CD4-positive, alpha-beta T cell treated with Interleukin-4 for 1 hour (primary cell): ENCODE measurements around the gene ACBD4.
A peak's percentile ranks its signal among the peaks of the same experiment; 100 is the strongest.
"Not testable (repeated sequence)": the region's sequence is repeated elsewhere in the genome, so short reads cannot be mapped to it uniquely, and the experiment has no call there.

Experiments
- DNase-seq, 2 donors: peaks; one replicate each; pipeline ENCODE4 v3.0.0-alpha.2; 2020 to 2022

ACBD4 gene

DNA sequence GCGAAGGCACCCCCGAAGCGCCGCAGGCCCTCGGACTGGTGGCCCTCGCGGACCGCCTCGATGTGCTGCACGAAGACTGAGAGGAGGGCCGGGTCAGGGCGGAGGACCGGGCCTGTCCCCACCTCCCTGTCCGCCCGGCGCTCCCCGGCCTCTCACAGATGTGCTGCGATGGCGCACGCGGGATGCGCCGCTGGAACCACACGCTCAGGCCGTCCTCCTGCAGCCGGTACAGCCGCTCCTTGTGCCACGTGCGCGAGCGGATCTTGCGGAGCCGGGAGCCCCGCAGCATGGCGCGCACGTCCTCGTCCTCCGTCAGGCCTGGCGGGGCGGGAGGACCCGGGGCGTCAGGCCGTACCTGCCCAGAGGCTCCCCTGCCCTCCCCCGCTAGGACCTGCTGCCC is 14.4 kb upstream of the ACBD4 start:
- no peak for DNase-seq

DNA sequence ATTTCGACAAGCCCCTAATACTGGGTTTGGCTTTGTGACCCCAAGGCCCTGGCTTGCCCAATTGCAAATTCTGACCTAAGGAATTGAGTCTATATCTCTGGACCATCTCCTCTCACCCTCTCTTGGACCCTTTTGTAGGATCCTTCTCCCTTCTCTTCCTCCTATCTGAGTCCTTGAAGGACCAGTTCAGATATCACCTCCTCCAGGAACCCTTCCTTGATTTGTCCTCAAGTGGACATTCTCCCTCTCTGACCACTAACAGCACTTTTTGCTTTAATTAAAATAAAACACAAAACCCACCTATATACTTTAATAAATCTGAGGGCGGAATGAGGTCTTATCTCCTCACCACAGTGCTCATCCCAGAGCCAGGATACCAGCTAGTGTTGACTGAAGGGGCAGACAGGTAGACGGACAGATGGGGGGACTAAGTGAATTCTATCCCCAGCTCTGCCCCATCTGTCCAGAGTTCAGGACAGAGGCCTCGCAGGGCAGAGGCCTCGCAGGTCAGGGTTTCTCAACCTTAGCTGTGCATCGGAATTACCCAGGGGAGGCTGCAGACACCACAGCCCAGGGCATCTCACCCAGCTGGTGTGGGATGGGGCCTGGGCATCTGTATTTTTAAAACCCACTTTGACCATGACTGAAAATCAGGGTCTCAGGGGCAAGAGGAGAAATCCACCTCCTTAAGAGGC is 12.3 kb upstream of the ACBD4 start:
- no peak for DNase-seq

GRCh38 chr17:45123930-45124796 is 11.3 kb upstream of the ACBD4 start:
- peak; percentile 13 to 69 for DNase-seq

- not testable (repeated sequence) for DNase-seq
Measured at GRCh38 chr17:45124797-45125122, 10.7 kb upstream of the ACBD4 start.

GRCh38 chr17:45125509-45125908 is 10.0 kb upstream of the ACBD4 start:
- no peak for DNase-seq

- no peak for DNase-seq
Measured at GRCh38 chr17:45127207-45127547, 8.3 kb upstream of the ACBD4 start.

DNA sequence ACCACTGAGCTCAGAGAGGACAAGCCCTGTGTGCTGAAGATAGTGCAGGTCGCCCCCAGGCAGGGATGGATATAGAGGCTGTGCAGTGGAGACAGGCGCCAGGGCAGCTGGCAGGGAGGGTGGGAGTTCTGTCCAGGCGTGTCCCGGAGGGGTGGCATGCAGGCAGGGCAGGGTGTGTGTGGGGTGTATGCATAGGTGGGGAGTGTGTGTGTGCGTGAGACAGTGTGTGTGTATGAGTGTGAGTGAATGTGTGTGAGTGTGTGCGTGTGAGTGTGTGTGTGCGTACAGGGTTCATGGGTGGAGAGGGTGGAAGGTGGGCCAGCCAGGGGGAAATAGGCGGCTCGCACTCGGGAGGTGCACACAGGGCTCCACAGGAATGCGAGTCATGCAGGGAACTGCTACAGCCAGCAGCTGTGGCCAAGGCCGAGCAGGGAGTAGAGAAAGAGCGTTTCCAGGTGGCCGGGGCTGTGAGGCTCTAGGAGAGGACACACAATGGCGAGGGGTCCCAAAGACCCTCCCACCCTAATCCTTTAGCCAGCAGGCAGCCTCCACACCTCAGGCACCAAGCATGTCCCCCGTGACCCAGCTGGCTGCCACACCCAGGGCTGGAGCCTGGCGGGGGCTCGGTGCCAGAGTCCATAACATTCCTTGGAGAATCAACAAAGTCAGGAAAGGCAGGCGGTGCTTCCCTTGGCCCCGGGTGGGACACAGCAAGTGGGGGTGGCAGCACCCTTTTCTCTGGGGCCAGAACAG is 7.8 kb upstream of the ACBD4 start:
- no peak for DNase-seq

DNA sequence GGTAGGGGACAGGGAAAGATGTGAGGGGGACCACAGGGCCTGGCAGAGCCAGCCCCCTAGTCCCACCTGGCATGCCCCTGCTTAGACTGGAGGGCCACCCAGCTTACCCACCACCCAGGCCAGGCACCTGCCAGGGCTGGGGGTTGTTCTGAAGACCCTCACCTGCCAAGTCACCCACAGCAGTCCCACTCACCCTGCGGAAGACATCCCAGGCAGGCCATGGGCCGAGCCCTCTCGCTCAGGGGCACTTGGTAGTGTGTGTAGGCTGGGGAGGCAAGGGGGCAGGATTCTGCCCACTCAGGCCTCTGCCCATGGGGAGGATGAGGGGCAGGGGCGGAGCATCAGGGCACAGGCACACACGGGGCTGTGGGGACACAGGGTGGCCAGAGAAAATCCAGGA is 7.2 kb upstream of the ACBD4 start:
- DNase-seq: no peak

DNA sequence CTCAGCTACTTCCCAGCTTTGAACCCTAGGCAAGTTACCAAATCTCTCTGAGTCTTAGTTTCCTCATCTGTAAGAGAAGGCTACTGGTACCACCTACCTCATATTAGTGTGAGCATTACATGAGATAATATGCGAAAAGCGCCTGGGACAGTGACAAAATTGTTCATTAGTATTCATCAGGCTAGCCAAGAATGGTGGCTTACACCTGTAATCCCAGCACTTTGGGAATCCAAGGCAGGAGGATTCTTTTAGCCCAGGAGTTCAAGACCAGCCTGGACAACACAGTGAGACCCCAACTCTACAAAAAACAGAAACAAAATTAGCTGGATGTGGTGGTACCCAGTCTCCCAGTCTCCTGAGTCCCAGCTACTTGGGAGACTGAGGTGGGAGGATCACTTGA is 6.5 kb upstream of the ACBD4 start:
- DNase-seq: no peak

- DNase-seq: no peak
Measured at GRCh38 chr17:45129426-45129939, 6.0 kb upstream of the ACBD4 start.

DNA sequence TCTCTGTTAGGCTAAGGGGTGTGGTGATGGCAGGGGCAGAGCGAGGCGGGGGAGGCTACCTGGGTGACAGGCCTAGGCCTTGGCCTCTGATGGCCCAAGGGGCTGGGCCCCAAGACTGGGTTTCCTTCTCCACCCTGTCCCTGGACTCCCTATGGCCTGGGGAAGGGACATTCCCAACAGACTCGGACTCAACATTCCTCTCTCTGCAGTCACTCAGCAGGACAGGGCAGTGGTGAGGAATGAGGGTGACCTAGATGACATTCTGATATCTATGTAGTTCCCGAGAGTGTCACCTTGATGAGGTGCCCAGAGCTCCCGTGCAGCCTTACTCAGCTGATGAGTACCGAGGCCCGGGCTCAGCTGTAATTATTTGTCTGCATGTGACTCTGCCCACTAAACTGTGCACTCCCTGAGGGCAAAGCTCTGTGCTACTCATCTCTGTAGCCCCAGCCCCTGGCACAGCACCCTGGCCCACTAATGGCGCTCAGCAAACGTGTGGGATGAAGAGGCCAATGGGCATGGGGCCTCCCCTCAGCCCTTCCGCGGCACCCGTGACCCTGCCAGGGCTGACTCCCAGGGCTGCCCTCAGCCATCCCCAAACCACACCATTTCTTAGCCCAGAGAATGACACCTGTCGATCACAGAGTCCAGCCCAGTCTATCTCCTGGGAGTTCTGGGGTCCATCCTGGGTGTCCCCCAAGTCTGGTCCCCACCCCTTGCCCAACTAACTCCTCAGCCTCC is 5.4 kb upstream of the ACBD4 start:
- no peak for DNase-seq

DNA sequence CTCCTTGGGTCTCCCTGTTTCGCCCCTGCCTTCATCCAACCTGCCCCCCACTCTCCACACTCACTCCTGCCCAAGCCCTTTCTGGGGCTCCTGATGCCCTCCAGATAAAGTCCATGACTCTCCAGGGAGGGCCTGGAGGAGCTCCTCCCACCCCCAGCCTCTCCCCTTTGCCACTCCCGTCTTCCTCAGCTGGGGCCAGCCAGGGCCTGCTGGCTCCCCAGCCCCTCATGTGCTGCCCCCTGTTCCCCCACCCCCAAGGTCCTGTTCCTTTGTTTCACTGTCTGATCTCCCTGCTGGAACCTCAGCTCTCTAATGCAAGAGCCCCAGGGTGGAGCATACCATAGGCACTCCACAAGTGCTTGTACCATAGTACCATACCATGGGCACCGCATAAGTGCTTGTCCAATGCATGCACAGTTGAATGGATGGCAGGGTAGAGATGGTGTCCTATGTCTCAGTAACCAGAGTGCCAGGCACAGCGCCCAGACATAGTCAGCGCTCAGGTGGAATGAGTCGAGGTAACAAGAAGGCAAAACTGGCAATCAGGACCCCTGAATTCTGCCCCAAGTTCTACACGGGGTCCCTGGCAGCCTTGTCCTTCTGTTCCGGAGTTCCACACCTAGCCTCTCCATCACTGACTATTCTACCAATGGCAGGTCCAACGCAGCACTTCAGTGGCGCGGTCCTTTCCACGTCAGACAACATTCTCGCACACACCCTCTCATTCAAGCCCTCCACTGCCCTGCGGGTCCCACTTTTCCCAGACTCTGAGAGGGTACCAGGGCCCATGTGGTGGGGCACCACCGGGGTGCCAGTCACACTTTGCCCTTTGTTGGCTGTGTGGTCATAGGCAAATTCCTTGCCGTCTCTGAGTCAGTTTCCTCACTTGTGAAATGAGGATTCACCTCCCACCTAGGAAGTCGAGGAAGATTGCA is 4.5 kb upstream of the ACBD4 start:
- DNase-seq: no peak

DNA sequence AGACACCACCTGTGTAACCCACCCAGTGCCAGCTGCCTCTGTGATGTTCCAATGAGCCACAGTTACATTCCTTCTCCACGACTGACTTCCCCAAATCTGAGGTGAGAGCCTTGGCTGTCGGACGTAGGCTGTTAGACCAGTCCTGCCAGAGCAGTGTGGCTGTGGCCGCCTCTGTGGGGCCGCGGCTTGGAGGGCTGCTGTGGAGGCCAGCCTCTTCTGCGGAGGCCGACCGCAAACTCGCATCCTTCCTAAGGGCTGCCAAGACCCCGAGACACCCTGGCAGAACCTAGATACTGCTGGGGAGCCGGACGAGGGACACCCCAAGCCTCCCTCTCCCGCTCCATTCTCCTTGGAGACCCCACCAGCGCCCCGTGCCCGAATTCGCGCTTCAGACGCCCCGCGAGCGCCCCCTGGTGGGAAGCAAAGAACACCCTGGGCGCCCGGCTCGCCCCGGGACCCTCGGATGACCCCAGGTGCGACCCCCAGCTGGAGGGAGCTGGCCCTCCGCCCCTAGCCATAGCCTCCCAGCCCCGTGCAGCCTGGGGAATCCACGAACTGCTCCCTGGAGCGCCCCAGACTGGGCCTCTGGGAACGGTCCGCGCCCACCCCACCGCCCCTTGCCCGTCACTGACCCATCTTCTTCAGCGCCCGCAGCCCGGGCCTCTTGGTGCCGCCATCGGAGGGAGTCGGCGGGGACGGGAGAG is 3.7 kb upstream of the ACBD4 start:
- DNase-seq: peak in 1 of 2 donors; percentile 36

DNA sequence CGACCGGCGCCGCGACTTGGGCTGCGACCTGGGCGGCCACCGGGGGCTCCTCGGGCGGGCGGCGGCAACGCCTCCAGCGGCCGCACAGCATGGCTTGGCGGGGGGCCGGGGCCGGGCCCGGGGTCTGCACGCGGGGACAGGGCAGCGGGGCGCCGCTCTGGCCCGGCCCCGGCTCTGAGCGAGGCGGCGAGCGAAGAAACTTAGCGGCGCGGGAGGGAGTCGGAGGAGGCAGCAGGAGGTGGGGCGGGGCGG is 3.2 kb upstream of the ACBD4 start, which contains the start of gene PLCD3:
TSS of gene PLCD3 (minus strand) at position 196 of the 252 bp plus-strand sequence. CDS start at position 91, 105 bp downstream.
- no peak for DNase-seq

GRCh38 chr17:45132572-45133463 is 2.7 kb upstream of the ACBD4 start:
- DNase-seq: peak; percentile 72 to 77

DNA sequence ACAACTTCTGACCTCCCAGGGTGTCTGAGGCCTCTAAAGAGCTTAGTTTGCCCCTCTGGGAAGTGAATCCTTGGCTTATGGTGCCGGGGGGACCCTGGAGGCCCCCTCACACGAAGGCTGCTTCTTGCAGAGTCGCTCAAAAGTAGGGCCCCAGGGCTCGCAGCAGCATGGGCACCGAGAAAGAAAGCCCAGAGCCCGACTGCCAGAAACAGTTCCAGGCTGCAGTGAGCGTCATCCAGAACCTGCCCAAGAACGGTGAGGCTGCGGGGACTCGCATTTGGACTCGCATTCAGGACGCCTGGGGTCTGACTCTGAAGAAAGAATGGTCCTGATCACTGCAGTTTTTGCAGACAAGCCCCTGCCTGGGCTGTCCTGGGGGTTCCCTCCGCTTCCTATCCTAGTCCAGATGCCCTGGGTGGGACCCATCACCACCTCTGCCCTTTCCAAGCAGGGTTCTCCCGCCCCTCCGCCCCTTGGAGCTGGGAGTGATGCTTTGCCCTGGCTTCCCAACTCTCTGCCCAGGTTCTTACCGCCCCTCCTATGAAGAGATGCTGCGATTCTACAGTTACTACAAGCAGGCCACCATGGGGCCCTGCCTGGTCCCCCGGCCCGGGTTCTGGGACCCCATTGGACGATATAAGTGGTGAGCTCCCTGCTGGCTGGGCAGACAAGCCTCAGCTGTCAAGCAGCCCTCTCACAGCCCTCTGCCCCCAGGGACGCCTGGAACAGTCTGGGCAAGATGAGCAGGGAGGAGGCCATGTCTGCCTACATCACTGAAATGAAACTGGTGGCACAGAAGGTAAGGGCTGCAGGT is 698 bp downstream of the ACBD4 start:
- DNase-seq: no peak

- DNase-seq: no peak
Measured at GRCh38 chr17:45136846-45137560, 1.5 kb downstream of the ACBD4 start.

- DNase-seq: no peak
Measured at GRCh38 chr17:45137561-45138305, 2.2 kb downstream of the ACBD4 start.
